ENCODE data around the gene NBAS. TPM values are rescaled to one million over a fixed set of nuclear protein-coding genes. Genes with fewer than 3 reads are reported as not detected.

NBAS gene
- total RNA-seq, 2 experiments from 2014 or later = 24.4 to 28.8 TPM

DNA sequence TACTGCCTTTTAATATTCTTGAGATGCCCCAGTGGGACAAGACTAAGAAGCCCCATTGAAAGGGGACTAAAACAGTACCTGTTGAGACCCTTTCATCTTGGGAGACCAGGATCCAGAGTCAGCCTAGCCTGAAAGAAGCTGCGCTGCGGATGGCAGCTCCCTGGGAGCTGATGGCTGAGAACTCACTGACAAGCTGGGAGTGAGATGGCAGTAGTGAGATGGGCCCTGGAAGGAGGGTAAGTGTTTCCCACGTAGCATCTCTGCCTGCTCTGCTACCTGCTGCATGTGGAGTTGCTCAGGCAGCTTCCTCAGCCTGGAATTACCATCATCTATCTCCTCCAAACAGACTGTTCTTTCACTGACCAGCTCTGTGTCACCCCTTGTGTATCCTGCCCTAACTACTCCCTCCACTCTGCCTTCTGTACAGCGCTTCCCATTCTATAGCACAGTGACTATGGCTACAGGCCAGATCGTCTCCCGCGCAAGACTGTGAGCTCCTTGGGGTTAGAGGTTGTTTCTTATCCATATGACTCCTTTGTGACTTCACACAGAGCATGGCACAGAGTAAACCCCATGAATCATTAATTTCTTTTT is 330.4 kb downstream of the NBAS start:
- H3K79me2 ChIP-seq (ENCODE audit: insufficient read depth, low read depth, low read length) = no peaks in the 10 kb centered on the region
- no peaks in the 10 kb centered on the region for H3K9me3 ChIP-seq (ENCODE audit: low read length)
- H3K4me1 ChIP-seq (ENCODE audit: insufficient read depth, low read length, poor library complexity, severe bottlenecking) = no peaks in the 10 kb centered on the region
- ChIA-PET POLR2A (no interaction called here), CTCF (ENCODE audit: unreplicated experiment) (no interaction called here)
- H3K27ac ChIP-seq (ENCODE audit: low read depth, low read length, poor library complexity, severe bottlenecking) = no peak overlapping the region
- no peak overlapping the region for H3K4me3 ChIP-seq (ENCODE audit: low read depth, low read length, poor library complexity, severe bottlenecking)
- intact Hi-C loops (cut with micrococcal nuclease; ENCODE audit: unreplicated experiment) = no loop called here
- TF ChIP-seq EZH2phosphoT487 (IDR thresholded peaks at IDR 0.05; ENCODE audit: borderline replicate concordance, low read depth, low read length) = no peak
- TF ChIP-seq, protein P1, sequence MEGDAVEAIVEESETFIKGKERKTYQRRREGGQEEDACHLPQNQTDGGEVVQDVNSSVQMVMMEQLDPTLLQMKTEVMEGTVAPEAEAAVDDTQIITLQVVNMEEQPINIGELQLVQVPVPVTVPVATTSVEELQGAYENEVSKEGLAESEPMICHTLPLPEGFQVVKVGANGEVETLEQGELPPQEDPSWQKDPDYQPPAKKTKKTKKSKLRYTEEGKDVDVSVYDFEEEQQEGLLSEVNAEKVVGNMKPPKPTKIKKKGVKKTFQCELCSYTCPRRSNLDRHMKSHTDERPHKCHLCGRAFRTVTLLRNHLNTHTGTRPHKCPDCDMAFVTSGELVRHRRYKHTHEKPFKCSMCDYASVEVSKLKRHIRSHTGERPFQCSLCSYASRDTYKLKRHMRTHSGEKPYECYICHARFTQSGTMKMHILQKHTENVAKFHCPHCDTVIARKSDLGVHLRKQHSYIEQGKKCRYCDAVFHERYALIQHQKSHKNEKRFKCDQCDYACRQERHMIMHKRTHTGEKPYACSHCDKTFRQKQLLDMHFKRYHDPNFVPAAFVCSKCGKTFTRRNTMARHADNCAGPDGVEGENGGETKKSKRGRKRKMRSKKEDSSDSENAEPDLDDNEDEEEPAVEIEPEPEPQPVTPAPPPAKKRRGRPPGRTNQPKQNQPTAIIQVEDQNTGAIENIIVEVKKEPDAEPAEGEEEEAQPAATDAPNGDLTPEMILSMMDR (conservative IDR thresholded peaks at IDR 0.05; ENCODE audit: low read length) = no peak
- no peak overlapping the region for H2AFZ ChIP-seq (ENCODE audit: low read length)
- BruUV-seq (replicated peaks) = no TSS peak
- H3K36me3 ChIP-seq (ENCODE audit: insufficient read depth, low read length) = 0 out of 2 replicates have a peak, but pooled peaks cover 3% of the 10 kb centered on the region
- H3K4me2 ChIP-seq (ENCODE audit: low read length) = no peak overlapping the region
- no peaks in the 10 kb centered on the region for H4K20me1 ChIP-seq (ENCODE audit: insufficient read depth, low read length)
- H3K9me2 ChIP-seq (ENCODE audit: insufficient read depth, low read length) = no peaks in the 10 kb centered on the region
- DNase-seq (ENCODE audit: low spot score) = no peak

DNA sequence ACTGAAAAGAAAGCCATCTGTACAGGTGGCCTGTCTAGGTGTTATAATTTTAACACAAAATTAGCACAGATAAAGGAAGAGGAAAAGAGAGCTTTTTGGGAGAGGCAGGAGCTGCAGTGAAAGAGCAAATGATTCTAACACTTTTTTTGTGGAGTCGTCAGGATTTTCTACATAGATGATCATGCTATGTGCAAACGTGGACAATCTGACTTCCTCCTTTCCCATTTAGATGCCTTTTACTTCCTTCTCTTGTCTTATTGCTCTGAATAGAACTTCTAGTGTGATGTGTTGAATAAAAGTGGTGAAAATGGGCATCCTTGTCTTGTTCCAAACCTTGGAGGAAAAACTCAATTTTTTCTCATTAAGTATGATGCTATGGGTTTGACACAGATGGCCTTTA is 334.5 kb downstream of the NBAS start:
- no peaks in the 10 kb centered on the region for H3K9me3 ChIP-seq (ENCODE audit: low read length)
- intact Hi-C loops (cut with micrococcal nuclease; ENCODE audit: unreplicated experiment) = no loop called here
- POLR2A ChIA-PET = interaction anchor here (0.7 kb wide), 1 partner anchor 306 kb away, joined by 3 read pairs; no protein-coding TSS in a partner anchor
- H3K79me2 ChIP-seq (ENCODE audit: insufficient read depth, low read depth, low read length) = no peaks in the 10 kb centered on the region
- no peak for DNase-seq (ENCODE audit: low spot score)
- no peaks in the 10 kb centered on the region for H3K36me3 ChIP-seq (ENCODE audit: insufficient read depth, low read length)
- CTCF ChIA-PET (ENCODE audit: unreplicated experiment) = no interaction called here
- no peak overlapping the region for H3K27ac ChIP-seq (ENCODE audit: low read depth, low read length, poor library complexity, severe bottlenecking)
- H3K4me3 ChIP-seq (ENCODE audit: low read depth, low read length, poor library complexity, severe bottlenecking) = no peak overlapping the region
- no TSS peak for BruUV-seq (replicated peaks)
- H3K4me2 ChIP-seq (ENCODE audit: low read length) = no peak overlapping the region
- no peaks in the 10 kb centered on the region for H4K20me1 ChIP-seq (ENCODE audit: insufficient read depth, low read length)
- no peak overlapping the region for H2AFZ ChIP-seq (ENCODE audit: low read length)
- no peaks in the 10 kb centered on the region for H3K9me2 ChIP-seq (ENCODE audit: insufficient read depth, low read length)
- TF ChIP-seq, protein P1 (conservative IDR thresholded peaks at IDR 0.05; ENCODE audit: low read length) = no peak
- TF ChIP-seq EZH2phosphoT487 (IDR thresholded peaks at IDR 0.05; ENCODE audit: borderline replicate concordance, low read depth, low read length) = no peak
- H3K4me1 ChIP-seq (ENCODE audit: insufficient read depth, low read length, poor library complexity, severe bottlenecking) = no peaks in the 10 kb centered on the region

DNA sequence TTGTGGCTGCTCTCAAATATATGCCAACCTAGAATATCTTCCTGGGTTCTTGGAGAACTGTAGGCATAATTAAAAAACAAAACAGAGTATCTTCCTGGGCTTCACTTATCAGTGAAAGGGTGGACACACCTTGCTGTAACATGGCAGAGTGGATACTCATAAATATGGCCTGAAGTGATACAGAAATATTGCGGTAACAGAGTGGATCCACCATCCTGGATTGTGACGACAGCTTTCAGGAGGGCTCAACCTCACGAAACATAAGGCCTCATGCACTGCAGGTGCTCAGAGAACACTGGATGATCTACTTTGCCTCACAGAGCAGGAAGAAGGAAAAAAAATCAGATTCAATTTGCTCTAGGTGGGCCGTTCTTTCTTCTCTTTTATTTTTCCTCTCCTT is 336.0 kb downstream of the NBAS start:
- Histone ChIP-seq H3K79me2 (ENCODE audit: insufficient read depth, low read depth, low read length) (no peaks in the 10 kb centered on the region), H3K4me1 (ENCODE audit: insufficient read depth, low read length, poor library complexity, severe bottlenecking) (no peaks in the 10 kb centered on the region), H3K9me3 (ENCODE audit: low read length) (no peaks in the 10 kb centered on the region), H3K27ac (ENCODE audit: low read depth, low read length, poor library complexity, severe bottlenecking) (no peak overlapping the region), H4K20me1 (ENCODE audit: insufficient read depth, low read length) (no peaks in the 10 kb centered on the region), H2AFZ (ENCODE audit: low read length) (no peak overlapping the region), H3K36me3 (ENCODE audit: insufficient read depth, low read length) (no peaks in the 10 kb centered on the region), H3K9me2 (ENCODE audit: insufficient read depth, low read length) (no peaks in the 10 kb centered on the region), H3K4me2 (ENCODE audit: low read length) (no peak overlapping the region), H3K4me3 (ENCODE audit: low read depth, low read length, poor library complexity, severe bottlenecking) (no peak overlapping the region)
- no TSS peak for BruUV-seq (replicated peaks)
- intact Hi-C loops (cut with micrococcal nuclease; ENCODE audit: unreplicated experiment) = no loop called here
- DNase-seq (ENCODE audit: low spot score) = no peak
- POLR2A ChIA-PET = interaction anchor here (0.9 kb wide), 1 partner anchor 23 kb away, joined by 3 read pairs; no protein-coding TSS in a partner anchor
- TF ChIP-seq EZH2phosphoT487 (IDR thresholded peaks at IDR 0.05; ENCODE audit: borderline replicate concordance, low read depth, low read length) = no peak
- TF ChIP-seq, protein P1 (conservative IDR thresholded peaks at IDR 0.05; ENCODE audit: low read length) = no peak
- CTCF ChIA-PET (ENCODE audit: unreplicated experiment) = no interaction called here

Measured in OCI-LY7 (cell line).